Osteocyte (in vitro differentiated cells): ENCODE data around the gene DDX11. TPM values are rescaled to one million over a fixed set of nuclear protein-coding genes. Genes with fewer than 3 reads are reported as not detected.
"Not testable (repeated sequence)": the region's sequence is repeated elsewhere in the genome, so short reads cannot be mapped to it uniquely, and the experiment has no call there.

Source experiments
- DNase-seq: peaks from one replicate; pipeline ENCODE4 v3.0.0; 2021; ENCODE audit warnings: mixed read lengths; ENCODE audit not compliant: unreplicated experiment; ENCODE audit errors: extremely low spot score
- H3K27ac Mint-ChIP-seq: one replicate; pipeline ENCODE4 v1.8.0; 2021; ENCODE audit warnings: mild to moderate bottlenecking, mixed read lengths; ENCODE audit not compliant: unreplicated experiment
- H3K27me3 Mint-ChIP-seq: one replicate; pipeline ENCODE4 v1.8.0; 2021; ENCODE audit warnings: mixed read lengths; ENCODE audit not compliant: unreplicated experiment
- H3K36me3 Mint-ChIP-seq: one replicate; pipeline ENCODE4 v1.8.0; 2021; ENCODE audit warnings: mixed read lengths; ENCODE audit not compliant: unreplicated experiment
- H3K4me1 Mint-ChIP-seq: one replicate; pipeline ENCODE4 v1.8.0; 2021; ENCODE audit warnings: mixed read lengths; ENCODE audit not compliant: unreplicated experiment
- H3K4me3 Mint-ChIP-seq: one replicate; pipeline ENCODE4 v1.8.0; 2021; ENCODE audit warnings: mild to moderate bottlenecking, moderate library complexity, mixed read lengths; ENCODE audit not compliant: unreplicated experiment
- H3K9me3 Mint-ChIP-seq: one replicate; pipeline ENCODE4 v1.8.0; 2021; ENCODE audit warnings: mixed read lengths; ENCODE audit not compliant: unreplicated experiment
- long read RNA-seq: library from polyadenylated mRNA; unstranded; transcript quantifications from one replicate; pipeline ENCODE4 v2.0.0, GENCODE V29; 2021
- total RNA-seq: library from RNA; stranded (reverse); gene quantifications from 2 replicates; pipeline ENCODE4 v1.2.1, GENCODE V29; 2021
- TF ChIP-seq, protein P1 (sequence below): fragments of 200-600 bp; sonication (generic); IDR thresholded peaks from 2 replicates; pipeline ENCODE4 v1.5.0; 2021; ENCODE audit warnings: antibody characterized with exemption, mild to moderate bottlenecking, moderate library complexity

DDX11 gene
- total RNA-seq: 47.1 and 52.9 TPM in 2 replicates
- long read RNA-seq, partial matches to known transcripts: 5 of 15 reads
- long read RNA-seq, other reads (novel, unspliced or antisense): 6 of 15 reads

DNA sequence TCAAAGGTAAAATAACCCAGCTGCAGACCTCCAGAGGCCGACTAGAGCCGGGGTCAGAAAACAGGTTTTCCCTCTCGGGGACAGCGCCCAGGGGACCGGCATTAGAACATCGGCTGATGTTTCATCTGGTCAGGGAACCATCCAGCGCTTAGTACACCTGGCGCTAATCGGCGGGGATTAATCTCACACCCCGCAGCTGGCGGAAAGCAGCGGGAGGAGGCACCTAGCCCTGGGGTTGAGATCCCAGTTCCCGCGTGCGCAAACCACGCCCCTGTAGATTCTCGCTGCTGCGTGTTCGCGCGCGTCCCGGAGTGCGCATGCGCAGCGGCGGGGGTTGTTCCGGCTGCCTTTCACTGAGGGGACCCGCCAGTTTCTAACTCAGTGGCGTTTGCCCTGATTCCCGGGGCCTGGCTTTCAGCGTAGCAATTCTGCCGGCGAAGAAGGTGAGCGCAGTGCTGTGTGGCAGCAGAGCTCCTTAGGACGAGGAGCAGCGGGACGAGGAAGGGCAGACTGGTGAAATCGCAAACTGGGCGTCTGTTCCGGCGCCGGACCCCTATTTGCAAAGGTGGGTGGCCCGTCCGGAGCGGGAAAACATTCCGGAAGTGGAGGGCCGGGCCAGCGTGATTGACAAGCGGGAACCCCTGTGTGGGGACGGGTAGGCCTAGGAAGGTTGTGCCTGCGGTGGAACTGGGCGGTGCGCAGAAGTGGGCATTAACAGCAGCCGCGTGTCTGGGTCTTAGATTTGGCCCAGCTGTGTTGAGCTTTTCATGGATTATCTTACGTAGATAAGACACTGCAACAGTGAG is at the start of gene DDX11:
Gene DDX11 (plus strand): TSS at position 334 of the 806 bp plus-strand sequence. CDS start 4,534 bp downstream, outside the sequence.
- Mint-ChIP-seq H3K4me1 (peaks cover 42% of the 10 kb centered on the region), H3K4me3 (peak within 1 kb of the TSS; percentile 95), H3K27ac (peak within 1 kb of the TSS; percentile 94)
- not testable (repeated sequence) for H3K36me3 Mint-ChIP-seq, H3K9me3 Mint-ChIP-seq, H3K27me3 Mint-ChIP-seq
- DNase-seq: peak; percentile 96

DNA sequence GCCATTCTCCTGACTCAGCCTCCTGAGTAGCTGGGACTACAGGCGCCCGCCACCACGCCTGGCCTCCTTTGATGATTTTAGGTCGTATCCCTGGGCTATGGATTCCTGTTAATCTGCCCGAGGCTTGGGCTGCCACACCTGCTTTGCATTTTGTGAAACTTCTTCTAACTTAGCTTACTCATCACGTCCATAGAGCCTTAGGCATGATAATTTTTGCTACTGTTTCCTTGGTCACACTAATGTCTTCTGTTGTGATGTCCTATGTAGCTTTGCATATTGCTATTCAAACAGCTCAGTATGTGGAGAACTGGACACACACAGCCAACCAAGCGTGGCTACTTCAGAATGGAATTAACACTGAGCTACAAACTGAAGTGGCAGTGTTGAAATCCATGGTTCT is 47.5 kb upstream of the DDX11 start:
- no peaks in the 10 kb centered on the region for H3K4me1 Mint-ChIP-seq
- H3K27ac Mint-ChIP-seq: no peak overlapping the region
- H3K9me3 Mint-ChIP-seq: no peaks in the 10 kb centered on the region
- H3K4me3 Mint-ChIP-seq: no peak overlapping the region
- TF ChIP-seq, protein P1, sequence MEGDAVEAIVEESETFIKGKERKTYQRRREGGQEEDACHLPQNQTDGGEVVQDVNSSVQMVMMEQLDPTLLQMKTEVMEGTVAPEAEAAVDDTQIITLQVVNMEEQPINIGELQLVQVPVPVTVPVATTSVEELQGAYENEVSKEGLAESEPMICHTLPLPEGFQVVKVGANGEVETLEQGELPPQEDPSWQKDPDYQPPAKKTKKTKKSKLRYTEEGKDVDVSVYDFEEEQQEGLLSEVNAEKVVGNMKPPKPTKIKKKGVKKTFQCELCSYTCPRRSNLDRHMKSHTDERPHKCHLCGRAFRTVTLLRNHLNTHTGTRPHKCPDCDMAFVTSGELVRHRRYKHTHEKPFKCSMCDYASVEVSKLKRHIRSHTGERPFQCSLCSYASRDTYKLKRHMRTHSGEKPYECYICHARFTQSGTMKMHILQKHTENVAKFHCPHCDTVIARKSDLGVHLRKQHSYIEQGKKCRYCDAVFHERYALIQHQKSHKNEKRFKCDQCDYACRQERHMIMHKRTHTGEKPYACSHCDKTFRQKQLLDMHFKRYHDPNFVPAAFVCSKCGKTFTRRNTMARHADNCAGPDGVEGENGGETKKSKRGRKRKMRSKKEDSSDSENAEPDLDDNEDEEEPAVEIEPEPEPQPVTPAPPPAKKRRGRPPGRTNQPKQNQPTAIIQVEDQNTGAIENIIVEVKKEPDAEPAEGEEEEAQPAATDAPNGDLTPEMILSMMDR: no peak
- DNase-seq: peak; percentile 34
- peaks cover 55% of the 10 kb centered on the region for H3K27me3 Mint-ChIP-seq
- no peaks in the 10 kb centered on the region for H3K36me3 Mint-ChIP-seq

DNA sequence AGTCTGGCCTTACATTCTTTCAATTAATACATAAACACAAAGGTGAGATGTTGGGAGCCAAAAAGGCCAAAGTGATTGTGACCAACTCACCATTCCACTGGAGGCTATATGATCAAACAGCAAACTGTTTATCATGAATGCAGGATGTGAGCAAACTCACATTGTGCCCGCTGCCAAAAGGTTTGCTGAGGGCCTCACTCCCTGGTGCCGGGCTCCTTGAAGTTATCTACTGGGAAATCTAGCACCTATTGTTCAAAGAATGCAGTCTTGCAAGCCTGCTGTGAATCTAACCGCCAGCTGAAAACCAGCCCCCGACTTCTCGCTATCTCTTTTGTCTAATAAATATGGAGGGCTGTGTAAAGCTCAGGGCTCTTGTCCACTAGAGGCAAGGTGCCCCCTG is 46.7 kb upstream of the DDX11 start:
- H3K9me3 Mint-ChIP-seq, H3K27ac Mint-ChIP-seq, H3K4me1 Mint-ChIP-seq, H3K36me3 Mint-ChIP-seq, H3K4me3 Mint-ChIP-seq: not testable (repeated sequence)
- H3K27me3 Mint-ChIP-seq: peaks cover 48% of the 10 kb centered on the region
- peak; percentile 23 for DNase-seq

DNA sequence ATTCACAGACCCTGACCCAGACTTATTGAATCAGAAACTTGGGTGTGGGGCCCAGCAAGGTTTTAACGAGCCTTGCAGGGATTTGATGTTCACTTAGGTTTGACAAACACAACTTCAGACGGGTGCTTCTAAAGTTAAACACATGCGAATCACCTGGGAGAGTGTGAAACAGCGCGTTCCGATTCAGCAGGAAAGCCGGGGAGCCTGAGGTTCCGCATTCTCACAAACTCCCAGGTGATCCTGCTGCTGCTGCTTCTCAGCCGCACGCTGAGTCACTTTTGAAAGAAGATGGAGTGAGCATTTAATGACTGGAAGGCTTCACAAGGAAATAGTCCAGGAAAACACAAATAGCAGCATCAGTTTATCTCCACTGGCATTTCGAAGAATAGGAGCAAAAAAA is 44.2 kb upstream of the DDX11 start:
- no peak for DNase-seq
- Mint-ChIP-seq H3K4me1 (no peaks in the 10 kb centered on the region), H3K36me3 (no peaks in the 10 kb centered on the region), H3K9me3 (no peaks in the 10 kb centered on the region), H3K4me3 (no peak overlapping the region), H3K27me3 (peaks cover 45% of the 10 kb centered on the region), H3K27ac (no peak overlapping the region)
- TF ChIP-seq, protein P1: no peak

GRCh38 chr12:31029916-31030562 is 43.6 kb upstream of the DDX11 start:
- no peaks in the 10 kb centered on the region for H3K4me1 Mint-ChIP-seq
- peaks cover 41% of the 10 kb centered on the region for H3K27me3 Mint-ChIP-seq
- no peaks in the 10 kb centered on the region for H3K9me3 Mint-ChIP-seq
- H3K4me3 Mint-ChIP-seq: no peak overlapping the region
- no peak for DNase-seq
- H3K27ac Mint-ChIP-seq: no peak overlapping the region
- TF ChIP-seq, protein P1: no peak
- no peaks in the 10 kb centered on the region for H3K36me3 Mint-ChIP-seq

DNA sequence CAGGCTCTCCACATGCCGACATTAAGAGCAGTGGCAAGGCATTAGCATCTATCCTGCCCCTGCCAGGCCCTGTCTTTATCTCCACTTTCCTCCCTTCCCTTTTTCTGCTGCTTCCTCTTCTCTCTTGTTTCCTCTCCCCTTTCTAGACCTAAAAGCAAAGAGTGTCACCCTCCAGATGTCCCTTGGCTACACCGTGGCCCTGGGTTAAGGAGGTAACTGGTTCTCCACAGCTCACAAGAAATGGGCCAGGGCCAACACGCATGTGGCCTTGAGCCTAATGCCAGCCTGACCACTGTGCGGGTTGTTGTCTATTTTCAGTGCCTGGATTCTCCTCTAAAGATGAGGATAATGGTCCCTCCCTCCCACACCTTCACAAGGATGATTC is 41.7 kb upstream of the DDX11 start:
- TF ChIP-seq, protein P1: no peak
- no peak overlapping the region for H3K27ac Mint-ChIP-seq
- H3K9me3 Mint-ChIP-seq: no peaks in the 10 kb centered on the region
- H3K36me3 Mint-ChIP-seq: no peaks in the 10 kb centered on the region
- DNase-seq: no peak
- H3K4me3 Mint-ChIP-seq: no peak overlapping the region
- no peaks in the 10 kb centered on the region for H3K4me1 Mint-ChIP-seq
- H3K27me3 Mint-ChIP-seq: peaks cover 32% of the 10 kb centered on the region
